HCEC 1CT (cell line): ENCODE results near the gene WNT11.

Source experiments
- DNase-seq: peaks from one replicate; pipeline ENCODE4 v3.0.0-alpha.2; 2017

Gene WNT11

GRCh38 chr11:76170468-76170867 is 35.8 kb downstream of the WNT11 start:
- DNase-seq, result no peak

GRCh38 chr11:76169473-76169896 is 36.8 kb downstream of the WNT11 start:
- DNase-seq, result no peak

- no peak for DNase-seq
These were observed 38.7 kb downstream of the WNT11 start for GRCh38 chr11:76167590-76167989.

GRCh38 chr11:76166314-76166713 is 40.0 kb downstream of the WNT11 start:
- DNase-seq, result peak; percentile 11

- DNase-seq, result no peak
These were observed 41.2 kb downstream of the WNT11 start for GRCh38 chr11:76164861-76165751.

- DNase-seq, result no peak
These were observed 42.2 kb downstream of the WNT11 start for GRCh38 chr11:76164081-76164480.

- no peak for DNase-seq
These were observed 42.9 kb downstream of the WNT11 start for GRCh38 chr11:76163289-76163880.

- DNase-seq, result no peak
These were observed 43.7 kb downstream of the WNT11 start for GRCh38 chr11:76162336-76163288.

GRCh38 chr11:76161261-76161961 is 44.9 kb downstream of the WNT11 start:
- DNase-seq, result no peak

- DNase-seq, result no peak
These were observed 45.4 kb downstream of the WNT11 start for GRCh38 chr11:76160856-76161255.

GRCh38 chr11:76159983-76160661 is 46.2 kb downstream of the WNT11 start:
- no peak for DNase-seq

- no peak for DNase-seq
These were observed 46.9 kb downstream of the WNT11 start for GRCh38 chr11:76159303-76159937.

- DNase-seq, result no peak
These were observed 47.7 kb downstream of the WNT11 start for GRCh38 chr11:76158394-76159302.

- DNase-seq, result no peak
These were observed 48.4 kb downstream of the WNT11 start for GRCh38 chr11:76157891-76158290.

GRCh38 chr11:76156971-76157427 is 49.3 kb downstream of the WNT11 start:
- no peak for DNase-seq

- DNase-seq, result no peak
These were observed 50.6 kb downstream of the WNT11 start for GRCh38 chr11:76155500-76156227.

- DNase-seq, result no peak
These were observed 52.8 kb downstream of the WNT11 start for GRCh38 chr11:76153571-76153923.

- no peak for DNase-seq
These were observed 53.3 kb downstream of the WNT11 start for GRCh38 chr11:76152741-76153570.
